H1 (cell line): ENCODE results near the gene DNLZ.

Experiments used
- BRCA1 ChIP-seq: IDR thresholded peaks from 2 replicates; pipeline ENCODE4 v1.6.1; 2012; ENCODE audit warnings: low read depth, low read length, improper control_type of control experiment
- CHD7 ChIP-seq: fragments of 300-600 bp; sonication (generic); IDR thresholded peaks from 2 replicates; pipeline ENCODE4 v1.7.1; 2012; ENCODE audit warnings: low read length, moderate library complexity, mild to moderate bottlenecking, inconsistent platforms; ENCODE audit not compliant: insufficient replicate concordance
- CTCF ChIP-seq, 3 experiments: IDR thresholded peaks; 1 replicate in 2 of 3; 2 replicates in 1 of 3; pipeline versions ENCODE4 v1.5.1 to v1.6.1; 2011; ENCODE audit warnings: low read length in 3 of 3, mild to moderate bottlenecking in 3 of 3, inconsistent platforms in 2 of 3, low read depth in 1 of 3, moderate library complexity in 1 of 3; ENCODE audit not compliant: insufficient read depth in 1 of 3; ENCODE audit errors: control extremely low read depth in 1 of 3
- EP300 ChIP-seq, 2 experiments: IDR thresholded peaks; 1 replicate in 1 of 2; 2 replicates in 1 of 2; pipeline ENCODE4 v1.6.1; 2011 to 2012; ENCODE audit warnings: low read depth in 2 of 2, low read length in 2 of 2, mild to moderate bottlenecking in 2 of 2, borderline replicate concordance in 1 of 2, inconsistent platforms in 1 of 2, moderate library complexity in 1 of 2
- EZH2 ChIP-seq: fragments of 200-600 bp; sonication (generic); IDR thresholded peaks from 2 replicates; pipeline ENCODE4 v1.7.1; 2012; ENCODE audit warnings: low read depth, mild to moderate bottlenecking, moderate library complexity, low read length, inconsistent platforms; ENCODE audit not compliant: severe bottlenecking
- HDAC2 ChIP-seq, 2 experiments: fragments of 300-600 bp in 1 of 2; sonication (generic) in 1 of 2; IDR thresholded peaks; 2 replicates each; pipeline ENCODE4 v1.6.1; 2011 to 2012; ENCODE audit warnings: low read depth in 2 of 2, low read length in 2 of 2, mild to moderate bottlenecking in 2 of 2, moderate library complexity in 2 of 2, borderline replicate concordance in 1 of 2, inconsistent platforms in 1 of 2
- KDM5A ChIP-seq: fragments of 200-600 bp; IDR thresholded peaks from 2 replicates; pipeline ENCODE4 v1.7.1; 2012; ENCODE audit warnings: mild to moderate bottlenecking, low read length, inconsistent platforms, mixed read lengths
- NANOG ChIP-seq: IDR thresholded peaks from 2 replicates; pipeline ENCODE4 v1.6.1; 2011; ENCODE audit warnings: low read length, low read depth, mild to moderate bottlenecking, inconsistent platforms; ENCODE audit not compliant: insufficient read depth, poor library complexity, severe bottlenecking
- POLR2A ChIP-seq, 2 experiments: IDR thresholded peaks; 1 replicate in 1 of 2; 2 replicates in 1 of 2; pipeline ENCODE4 v1.6.1; 2011; ENCODE audit warnings: low read depth in 2 of 2, low read length in 2 of 2, mild to moderate bottlenecking in 2 of 2; ENCODE audit errors: control extremely low read depth in 1 of 2
- POLR2AphosphoS5 ChIP-seq: IDR thresholded peaks from 2 replicates; pipeline ENCODE4 v1.6.1; 2011; ENCODE audit warnings: low read depth, low read length
- SP2 ChIP-seq: IDR thresholded peaks from 2 replicates; pipeline ENCODE4 v1.6.1; 2012; ENCODE audit warnings: mild to moderate bottlenecking, low read length, inconsistent platforms
- USF2 ChIP-seq: IDR thresholded peaks from 2 replicates; pipeline ENCODE4 v1.6.1; 2011; ENCODE audit warnings: low read length, improper control_type of control experiment

GRCh38 chr9:136365775-136366222 lies 2.3 kb upstream of the DNLZ start:
- TF ChIP-seq CTCF (IDR thresholded peaks at IDR 0.05; ENCODE audit: control extremely low read depth in 1 of 3, insufficient read depth in 1 of 3, low read depth in 1 of 3, low read length in 3 of 3) (no peak), USF2 (no peak), EZH2 (no peak), POLR2A (IDR thresholded peaks at IDR 0.05; ENCODE audit: control extremely low read depth in 1 of 2, low read depth in 2 of 2, low read length in 2 of 2) (no peak), NANOG (no peak), POLR2AphosphoS5 (no peak), CHD7 (no peak), KDM5A (no peak), EP300 (IDR thresholded peaks at IDR 0.05; ENCODE audit: borderline replicate concordance in 1 of 2, low read depth in 2 of 2, low read length in 2 of 2) (no peak), BRCA1 (no peak), SP2 (no peak), HDAC2 (IDR thresholded peaks at IDR 0.05; ENCODE audit: borderline replicate concordance in 1 of 2, low read depth in 2 of 2, low read length in 2 of 2) (no peak)
